Fibroblast of lung (primary cell): ENCODE results near the gene ATP10A.
"Not testable (repeated sequence)": the region's sequence is repeated elsewhere in the genome, so short reads cannot be mapped to it uniquely, and the experiment has no call there.

ENCODE experiments used
- CTCF ChIP-seq, 2 donors: IDR thresholded peaks in 1 of 2; conservative IDR thresholded peaks in 1 of 2; 1 replicate in 1 of 2; 2 replicates in 1 of 2; pipeline ENCODE4 v1.5.1; 2011 to 2012; ENCODE audit warnings: low read length in 2 of 2, control low read depth in 1 of 2, inconsistent platforms in 1 of 2, low read depth in 1 of 2, mild to moderate bottlenecking in 1 of 2
- EZH2 ChIP-seq: IDR thresholded peaks from 2 replicates; pipeline ENCODE4 v1.5.1; 2012; ENCODE audit warnings: low read length, control low read depth, mild to moderate bottlenecking; ENCODE audit errors: missing control alignments

GRCh38 chr15:25771736-25772135, 91.4 kb downstream of the ATP10A start:
- not testable (repeated sequence) for TF ChIP-seq CTCF (conservative IDR thresholded peaks at IDR 0.05 in 1 of 2, IDR thresholded peaks at IDR 0.05 in 1 of 2; ENCODE audit: low read depth in 1 of 2, low read length in 2 of 2); EZH2
